ENCODE measurements around the gene ANXA2. TPM values are rescaled to one million over a fixed set of nuclear protein-coding genes. Genes with fewer than 3 reads are reported as not detected.

The ANXA2 gene
- polyA plus RNA-seq, 1 of the 3 experiments (the other 2 are of a cell fraction), result 4,669 TPM

DNA sequence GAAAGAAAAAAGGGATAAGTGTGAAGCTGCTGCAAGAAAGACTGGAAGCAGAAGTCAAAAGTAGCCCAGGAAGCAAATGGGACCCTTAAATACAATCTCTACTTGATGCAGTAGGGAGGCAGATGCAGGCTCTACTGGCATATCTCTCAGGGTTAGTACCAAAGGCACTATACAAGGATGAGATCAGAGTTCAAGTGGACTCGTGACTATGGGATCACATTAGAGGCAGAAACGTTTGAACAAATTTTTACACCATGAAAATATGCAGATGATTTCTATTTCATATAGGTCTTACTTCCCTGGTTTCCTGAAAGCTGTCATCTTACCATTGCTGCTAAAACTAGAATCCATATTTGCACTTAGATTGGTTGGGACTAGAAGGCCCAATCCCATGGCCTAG lies 27.7 kb upstream of the ANXA2 start (continued):
- TF ChIP-seq, protein P1, sequence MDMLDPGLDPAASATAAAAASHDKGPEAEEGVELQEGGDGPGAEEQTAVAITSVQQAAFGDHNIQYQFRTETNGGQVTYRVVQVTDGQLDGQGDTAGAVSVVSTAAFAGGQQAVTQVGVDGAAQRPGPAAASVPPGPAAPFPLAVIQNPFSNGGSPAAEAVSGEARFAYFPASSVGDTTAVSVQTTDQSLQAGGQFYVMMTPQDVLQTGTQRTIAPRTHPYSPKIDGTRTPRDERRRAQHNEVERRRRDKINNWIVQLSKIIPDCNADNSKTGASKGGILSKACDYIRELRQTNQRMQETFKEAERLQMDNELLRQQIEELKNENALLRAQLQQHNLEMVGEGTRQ (IDR thresholded peaks at IDR 0.05; ENCODE audit: borderline replicate concordance, low read depth, low read length), result no peak
- TF ChIP-seq SMC3 (IDR thresholded peaks at IDR 0.05; ENCODE audit: low read depth, low read length) (no peak), FOXM1 (IDR thresholded peaks at IDR 0.05; ENCODE audit: low read depth) (no peak), EP300 (IDR thresholded peaks at IDR 0.05; ENCODE audit: borderline replicate concordance in 1 of 2, low read depth in 1 of 2, low read length in 1 of 2) (no peak)
- TF ChIP-seq, protein P2, sequence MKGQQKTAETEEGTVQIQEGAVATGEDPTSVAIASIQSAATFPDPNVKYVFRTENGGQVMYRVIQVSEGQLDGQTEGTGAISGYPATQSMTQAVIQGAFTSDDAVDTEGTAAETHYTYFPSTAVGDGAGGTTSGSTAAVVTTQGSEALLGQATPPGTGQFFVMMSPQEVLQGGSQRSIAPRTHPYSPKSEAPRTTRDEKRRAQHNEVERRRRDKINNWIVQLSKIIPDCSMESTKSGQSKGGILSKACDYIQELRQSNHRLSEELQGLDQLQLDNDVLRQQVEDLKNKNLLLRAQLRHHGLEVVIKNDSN (IDR thresholded peaks at IDR 0.05; ENCODE audit: borderline replicate concordance, low read depth), result no peak

DNA sequence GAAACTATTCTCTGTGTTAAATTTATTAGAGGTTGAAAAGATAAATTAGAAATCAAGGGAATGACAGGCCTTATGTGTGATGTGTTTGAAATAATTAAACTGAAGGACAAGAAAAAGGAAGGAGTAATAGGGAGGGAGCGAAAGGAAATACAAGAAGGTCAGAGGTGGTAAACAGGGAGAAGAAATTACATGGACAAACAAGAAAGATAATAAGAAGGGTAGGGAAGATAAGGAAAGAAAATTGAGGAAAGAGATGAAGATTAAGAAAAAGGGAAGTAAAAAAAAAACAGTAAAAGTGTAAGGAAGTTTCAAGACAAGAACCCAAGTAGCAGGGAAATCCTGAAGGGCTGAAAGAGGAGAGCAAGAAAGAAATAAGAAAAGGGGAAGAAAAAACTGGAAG lies 26.2 kb upstream of the ANXA2 start:
- Histone ChIP-seq H2AFZ (ENCODE audit: low read depth) (no peak overlapping the region), H3K4me1 (ENCODE audit: control insufficient read depth in 1 of 2, insufficient read depth in 2 of 2, low read depth in 1 of 2, low read length in 1 of 2) (peaks cover 0 to 33% of the 10 kb centered on the region in 2 experiments; a peak in 3 of 4 replicates), H3K27ac (ENCODE audit: low read depth in 2 of 2, low read length in 1 of 2) (peak overlapping the region; percentile 54 to 93; a peak in 3 of 4 replicates), H3K9me2 (no peaks in the 10 kb centered on the region), H3F3A (replicated peaks; ENCODE audit: insufficient read depth) (peaks cover 47% of the 10 kb centered on the region), H3K79me2 (ENCODE audit: insufficient read depth) (peaks cover 39% of the 10 kb centered on the region), H3K36me3 (replicated peaks in 1 of 2; ENCODE audit: control insufficient read depth in 1 of 2, insufficient read depth in 2 of 2, low read length in 1 of 2) (peaks cover 3 to 13% of the 10 kb centered on the region in 2 experiments), H3K4me3 (ENCODE audit: low read depth in 2 of 2, low read length in 1 of 2) (no peak overlapping the region), H3K9ac (peak overlapping the region; percentile 63), H3K27me3 (ENCODE audit: insufficient read depth) (no peaks in the 10 kb centered on the region), H4K20me1 (ENCODE audit: insufficient read depth) (no peaks in the 10 kb centered on the region), H3K4me2 (peak overlapping the region; percentile 40; the same call in 1 of the 2 replicates), H3K9me3 (no peaks in the 10 kb centered on the region)
- ChIA-PET CTCF (interaction anchor here (1.2 kb wide), 1 partner anchor 10 kb away, joined by 3 read pairs; no protein-coding TSS in a partner anchor), POLR2A (no interaction called here)
- TF ChIP-seq MXI1 (IDR thresholded peaks at IDR 0.05; ENCODE audit: low read depth, low read length), result no peak
- TF ChIP-seq MAX (IDR thresholded peaks at IDR 0.05; ENCODE audit: low read depth), result no peak
- no peak for TF ChIP-seq REST (IDR thresholded peaks at IDR 0.05; ENCODE audit: low read depth, low read length)
- TF ChIP-seq MEF2A (IDR thresholded peaks at IDR 0.05; ENCODE audit: borderline replicate concordance, low read depth), result no peak
- TF ChIP-seq FOXM1 (IDR thresholded peaks at IDR 0.05; ENCODE audit: low read depth), result no peak
- TF ChIP-seq NRF1 (IDR thresholded peaks at IDR 0.05; ENCODE audit: low read depth, low read length), result no peak
- no peak for TF ChIP-seq ZBTB33 (IDR thresholded peaks at IDR 0.05; ENCODE audit: borderline replicate concordance, low read depth)
- TF ChIP-seq FOSL2 (IDR thresholded peaks at IDR 0.05; ENCODE audit: borderline replicate concordance, low read depth), result no peak
- no peak for TF ChIP-seq RXRA (IDR thresholded peaks at IDR 0.05; ENCODE audit: borderline replicate concordance, low read depth)
- TF ChIP-seq SMC3 (IDR thresholded peaks at IDR 0.05; ENCODE audit: low read depth, low read length), result no peak
- TF ChIP-seq CHD2 (IDR thresholded peaks at IDR 0.05; ENCODE audit: low read length, partially characterized antibody), result no peak
- TF ChIP-seq, protein P1 (IDR thresholded peaks at IDR 0.05; ENCODE audit: borderline replicate concordance, low read depth, low read length), result no peak
- TF ChIP-seq RAD21 (IDR thresholded peaks at IDR 0.05; ENCODE audit: low read length), result no peak
- TF ChIP-seq, protein P2 (IDR thresholded peaks at IDR 0.05; ENCODE audit: borderline replicate concordance, low read depth), result no peak
- TF ChIP-seq TEAD4 (IDR thresholded peaks at IDR 0.05; ENCODE audit: borderline replicate concordance, insufficient read depth), result no peak
- TF ChIP-seq EP300 (IDR thresholded peaks at IDR 0.05; ENCODE audit: borderline replicate concordance in 1 of 2, low read depth in 1 of 2, low read length in 1 of 2), result no peak
- no peak for TF ChIP-seq GATA2 (CRISPR knock-in tag; IDR thresholded peaks at IDR 0.05)
- no peak for TF ChIP-seq EZH2phosphoT487 (IDR thresholded peaks at IDR 0.05; ENCODE audit: borderline replicate concordance, low read depth)
- no peak for TF ChIP-seq YY1 (IDR thresholded peaks at IDR 0.05; ENCODE audit: low read depth)
- DNase-seq, result no peak
- WGBS (ENCODE audit: low lambda C conversion rate), result 98% methylated on average over 1 of the region's 1 CpG
